ENCODE data around the gene COL23A1. TPM values are rescaled to one million over a fixed set of nuclear protein-coding genes. Genes with fewer than 3 reads are reported as not detected.

The COL23A1 gene
- polyA plus RNA-seq, 3 donors, result 0.11 to 0.21 TPM; not detected in 1

- TF ChIP-seq CTCF (IDR thresholded peaks at IDR 0.05), result no peak
- Histone ChIP-seq H3K27ac (ENCODE audit: low read depth in 1 of 2, low read length in 2 of 2) (no peak overlapping the region), H4K20me1 (ENCODE audit: insufficient read depth, low read length) (no peaks in the 10 kb centered on the region), H3K9me3 (replicated peaks in 1 of 2; ENCODE audit: control insufficient read depth in 1 of 2, insufficient read depth in 1 of 2, low read length in 2 of 2) (peaks cover 0 to 4% of the 10 kb centered on the region in 2 donors), H3K27me3 (ENCODE audit: control insufficient read depth in 2 of 2, insufficient read depth in 2 of 2, low read length in 2 of 2) (no peaks in the 10 kb centered on the region), H3K9ac (ENCODE audit: insufficient read depth, low read length, poor library complexity, severe bottlenecking) (no peak overlapping the region), H3K4me2 (replicated peaks; ENCODE audit: extremely low read depth, low read length, poor library complexity, severe bottlenecking) (no peak overlapping the region), H2AFZ (ENCODE audit: insufficient read depth, low read depth, low read length, poor library complexity, severe bottlenecking) (no peak overlapping the region), H3K36me3 (replicated peaks in 1 of 2; ENCODE audit: control insufficient read depth in 1 of 2, insufficient read depth in 2 of 2, low read length in 2 of 2) (no peaks in the 10 kb centered on the region), H3K79me2 (ENCODE audit: insufficient read depth, low read length) (no peaks in the 10 kb centered on the region), H3K4me3 (replicated peaks in 1 of 3; ENCODE audit: low read depth in 2 of 3, low read length in 3 of 3) (no peak overlapping the region), H3K4me1 (ENCODE audit: control insufficient read depth in 1 of 2, insufficient read depth in 2 of 2, low read length in 2 of 2) (peaks cover 0 to 2% of the 10 kb centered on the region in 2 donors)
- Mint-ChIP-seq H3K4me3 (no peak overlapping the region), H3K36me3 (no peaks in the 10 kb centered on the region), H3K27ac (peak overlapping the region in 1 of 7 donors; percentile 81), H3K9me3 (peaks cover 0 to 9% (median 6%) of the 10 kb centered on the region in 7 donors), H3K4me1 (peaks cover 7% of the 10 kb centered on the region), H3K27me3 (ENCODE audit: low read depth in 3 of 3) (peaks cover 0 to 2% (median 0%) of the 10 kb centered on the region in 3 donors)
- WGBS (ENCODE audit: insufficient coverage), result 91% methylated on average over 17 of the region's 22 CpGs
- intact Hi-C loops (cut with micrococcal nuclease), result no loop called here
- DNase-seq, result no peak
Measured at GRCh38 chr5:178435321-178436238, 154.6 kb downstream of the COL23A1 start.

GRCh38 chr5:178434851-178435250, 155.3 kb downstream of the COL23A1 start:
- Mint-ChIP-seq H3K36me3 (no peaks in the 10 kb centered on the region), H3K4me1 (peaks cover 7% of the 10 kb centered on the region), H3K27me3 (ENCODE audit: low read depth in 3 of 3) (no peaks in the 10 kb centered on the region), H3K4me3 (no peak overlapping the region), H3K9me3 (peaks cover 0 to 9% (median 6%) of the 10 kb centered on the region in 7 donors), H3K27ac (no peak overlapping the region)
- Histone ChIP-seq H2AFZ (ENCODE audit: insufficient read depth, low read depth, low read length, poor library complexity, severe bottlenecking) (no peak overlapping the region), H3K36me3 (replicated peaks in 1 of 2; ENCODE audit: control insufficient read depth in 1 of 2, insufficient read depth in 2 of 2, low read length in 2 of 2) (no peaks in the 10 kb centered on the region), H3K9ac (ENCODE audit: insufficient read depth, low read length, poor library complexity, severe bottlenecking) (no peak overlapping the region), H3K27ac (ENCODE audit: low read depth in 1 of 2, low read length in 2 of 2) (no peak overlapping the region), H3K9me3 (replicated peaks in 1 of 2; ENCODE audit: control insufficient read depth in 1 of 2, insufficient read depth in 1 of 2, low read length in 2 of 2) (peaks cover 0 to 4% of the 10 kb centered on the region in 2 donors), H3K4me2 (replicated peaks; ENCODE audit: extremely low read depth, low read length, poor library complexity, severe bottlenecking) (no peak overlapping the region), H3K4me3 (replicated peaks in 1 of 3; ENCODE audit: low read depth in 2 of 3, low read length in 3 of 3) (no peak overlapping the region), H3K4me1 (ENCODE audit: control insufficient read depth in 1 of 2, insufficient read depth in 2 of 2, low read length in 2 of 2) (peaks cover 0 to 2% of the 10 kb centered on the region in 2 donors), H3K27me3 (ENCODE audit: control insufficient read depth in 2 of 2, insufficient read depth in 2 of 2, low read length in 2 of 2) (no peaks in the 10 kb centered on the region), H3K79me2 (ENCODE audit: insufficient read depth, low read length) (no peaks in the 10 kb centered on the region), H4K20me1 (ENCODE audit: insufficient read depth, low read length) (no peaks in the 10 kb centered on the region)
- no peak for TF ChIP-seq CTCF (IDR thresholded peaks at IDR 0.05)
- no peak for DNase-seq
- 71% methylated on average over 14 of the region's 17 CpGs for WGBS (ENCODE audit: insufficient coverage)
- intact Hi-C loops (cut with micrococcal nuclease), result no loop called here
